HEK293T (cell line): ENCODE data around the gene PAM16.

ENCODE experiments used
- SUZ12 ChIP-seq: fragments of 450-650 bp; IDR thresholded peaks from 2 replicates; pipeline ENCODE4 v1.6.1; 2016; ENCODE audit warnings: mild to moderate bottlenecking
- TARDBP ChIP-seq: fragments of 450-650 bp; IDR thresholded peaks from 2 replicates; pipeline ENCODE4 v1.6.1; 2016

DNA sequence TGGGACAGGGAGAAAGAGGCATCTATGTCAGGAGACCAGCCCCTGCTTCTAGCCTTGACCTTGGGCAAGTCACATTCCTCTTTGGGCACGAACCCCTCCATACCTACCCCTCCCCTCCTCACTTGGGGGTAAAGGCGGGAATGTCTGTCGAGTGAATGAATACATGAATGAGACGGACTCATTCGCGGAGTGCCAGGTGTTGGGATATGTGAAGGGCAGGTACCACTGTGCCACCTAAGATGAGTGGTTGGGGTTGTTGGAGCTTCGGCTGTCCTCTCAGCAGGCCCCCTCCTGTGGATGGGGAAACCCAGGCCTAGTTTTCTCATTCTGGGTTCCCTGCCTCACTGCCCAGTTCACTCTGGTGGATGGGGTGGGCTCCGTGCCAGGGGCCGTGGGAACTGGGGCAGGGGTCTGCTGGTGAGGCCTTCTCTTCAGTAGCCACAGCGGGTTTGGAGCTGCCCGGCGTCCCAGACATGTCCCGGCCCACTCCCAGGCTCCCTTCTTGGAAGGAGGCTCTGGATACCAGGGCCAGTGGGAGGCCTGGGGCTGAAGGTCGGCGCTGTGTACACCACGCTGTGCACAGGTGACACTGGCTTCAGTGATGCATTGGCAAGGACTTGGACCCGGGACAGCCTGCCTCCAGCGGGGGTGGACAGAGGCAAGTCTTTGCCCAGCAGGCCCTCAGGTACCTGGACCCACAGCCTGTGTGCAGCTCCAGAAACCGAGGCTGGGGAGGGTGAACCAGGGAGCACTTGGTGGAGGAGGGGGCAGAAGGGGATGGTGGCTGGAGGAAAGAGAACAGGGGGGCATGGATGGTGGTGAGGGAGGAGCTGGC, 29.6 kb downstream of the PAM16 start:
- TF ChIP-seq TARDBP = no peak
- TF ChIP-seq SUZ12 = no peak
